Activated T-cell treated with anti-CD3 and anti-CD28 coated beads for 4 hours (primary cell): ENCODE results near the gene PTBP1.
"Not testable (repeated sequence)": the region's sequence is repeated elsewhere in the genome, so short reads cannot be mapped to it uniquely, and the experiment has no call there.

Experiments used
- DNase-seq: peaks from one replicate; pipeline ENCODE4 v3.0.0-alpha.2; 2020

The PTBP1 gene

DNA sequence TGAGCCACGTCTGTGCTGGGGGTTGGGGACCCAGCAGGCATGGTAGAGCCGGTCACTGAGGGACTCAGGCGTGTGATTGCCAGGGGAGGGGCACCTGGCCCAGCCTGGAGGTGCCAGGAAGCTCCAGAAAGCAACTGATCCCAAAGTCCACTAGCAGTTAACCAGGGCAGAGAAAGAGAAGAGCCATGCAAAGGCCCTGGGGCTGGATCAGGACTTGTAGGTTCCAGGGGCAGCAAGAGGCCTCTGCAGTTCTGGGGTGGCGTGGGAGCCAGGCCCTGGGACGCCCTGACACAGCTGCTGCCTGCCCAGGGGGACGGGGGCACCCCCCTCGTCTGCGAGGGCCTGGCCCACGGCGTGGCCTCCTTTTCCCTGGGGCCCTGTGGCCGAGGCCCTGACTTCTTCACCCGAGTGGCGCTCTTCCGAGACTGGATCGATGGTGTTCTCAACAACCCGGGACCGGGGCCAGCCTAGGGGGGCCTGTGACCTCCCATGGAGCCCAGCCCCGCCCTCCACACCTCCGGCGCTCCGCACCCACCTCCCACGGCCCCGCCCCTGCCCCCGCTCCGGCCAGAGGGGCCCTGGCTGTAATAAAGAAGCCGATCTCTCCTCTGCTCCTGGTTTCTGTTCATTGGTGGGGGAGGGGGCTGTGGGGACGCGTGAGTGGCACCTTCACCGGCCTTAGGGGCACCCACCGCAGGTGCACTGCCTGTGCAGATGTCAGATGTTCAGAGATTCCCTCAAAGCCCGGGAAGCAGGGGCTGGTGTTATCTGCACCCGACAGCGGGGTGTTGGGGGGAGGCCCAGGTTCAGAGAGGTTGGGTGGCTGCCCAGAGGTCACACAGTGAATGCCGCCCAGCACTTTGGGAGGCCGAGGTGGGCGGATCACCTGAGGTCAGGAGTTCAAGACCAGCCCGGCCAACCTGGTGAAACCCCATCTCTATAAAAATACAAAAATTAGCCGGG lies 34.4 kb downstream of the PTBP1 start:
- DNase-seq: no peak

DNA sequence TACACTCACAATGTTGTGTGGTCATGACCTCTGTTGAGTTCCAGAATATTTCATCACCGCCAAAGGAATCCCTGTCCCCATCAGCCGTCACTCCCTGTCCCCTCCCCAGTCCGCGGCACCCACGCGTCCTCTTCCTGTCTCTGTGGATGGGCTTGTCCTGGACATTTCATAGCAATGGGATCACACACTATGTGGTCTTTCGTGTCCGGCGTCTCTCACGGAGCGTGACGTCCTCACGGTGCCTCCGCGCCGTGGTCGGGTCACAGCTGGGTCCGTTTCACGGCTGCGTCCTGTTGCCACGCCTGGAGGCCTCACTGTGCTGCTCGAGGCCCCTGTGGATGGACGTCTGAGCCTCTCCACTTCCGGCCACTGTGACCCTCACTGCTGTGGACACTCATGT lies 37.0 kb downstream of the PTBP1 start:
- DNase-seq: no peak

DNA sequence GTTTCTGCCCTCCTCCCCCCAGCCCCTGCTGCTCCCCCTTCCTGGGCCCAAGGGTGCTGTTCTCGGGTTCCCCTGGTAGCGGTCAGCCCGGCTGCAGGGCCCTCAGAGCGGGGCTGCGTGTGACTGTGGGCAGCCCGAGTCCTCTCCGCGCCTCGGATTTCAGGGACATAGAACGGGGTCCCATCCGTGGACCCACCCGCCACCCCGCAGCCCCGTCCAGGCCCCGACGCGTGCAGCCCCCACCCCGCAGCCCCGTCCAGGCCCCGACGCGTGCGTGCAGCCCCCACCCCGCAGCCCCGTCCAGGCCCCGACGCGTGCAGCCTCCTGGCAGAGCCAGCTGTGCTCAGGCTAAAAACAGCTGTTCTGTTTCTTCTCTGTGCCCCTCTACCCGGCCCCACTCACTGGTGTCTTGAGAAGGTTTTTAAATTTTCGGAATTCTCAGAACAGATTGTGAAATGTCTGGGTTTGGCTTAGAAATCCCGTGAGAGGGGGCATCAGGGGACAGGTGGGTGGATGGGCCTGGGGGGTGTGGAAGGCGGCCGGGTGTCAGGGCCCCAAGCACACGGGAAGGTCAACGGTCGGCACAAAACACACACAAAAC lies 38.1 kb downstream of the PTBP1 start:
- no peak for DNase-seq

DNA sequence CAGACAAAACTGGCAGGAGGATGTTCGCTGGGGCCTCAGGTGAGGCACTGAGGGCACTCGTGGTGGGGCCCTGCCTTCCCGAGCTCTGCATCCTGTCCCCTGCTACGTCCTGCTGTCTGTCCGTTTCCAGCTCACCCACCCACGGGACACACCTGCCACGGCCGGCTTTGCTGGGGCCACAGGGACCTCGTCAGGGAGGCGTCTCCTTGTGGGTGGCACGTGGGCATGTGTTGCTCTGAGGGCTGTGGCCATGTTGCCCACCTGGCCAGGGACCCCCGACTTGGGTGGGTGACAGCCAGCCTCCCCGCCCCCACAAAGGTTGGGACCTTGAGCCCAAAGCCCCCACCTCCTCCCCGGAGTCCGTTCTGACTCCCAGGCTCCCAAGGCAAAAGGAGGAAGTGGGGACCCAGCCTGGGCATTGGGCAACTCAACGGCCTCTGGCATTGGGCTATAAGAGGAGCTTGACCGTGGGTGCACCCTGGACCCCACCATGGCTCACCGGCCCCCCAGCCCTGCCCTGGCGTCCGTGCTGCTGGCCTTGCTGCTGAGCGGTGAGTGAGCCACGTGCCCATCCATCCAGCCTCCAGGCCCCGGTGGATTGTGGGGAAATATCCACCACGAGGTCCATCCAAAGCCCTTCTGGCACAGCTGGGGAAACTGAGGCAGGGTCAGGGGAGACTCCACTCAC lies 43.4 kb downstream of the PTBP1 start, which contains the start of gene PRTN3:
Gene PRTN3 (plus strand): TSS at position 481 of the 688 bp plus-strand sequence. CDS start 10 bp downstream, at position 491.
- DNase-seq: no peak

DNA sequence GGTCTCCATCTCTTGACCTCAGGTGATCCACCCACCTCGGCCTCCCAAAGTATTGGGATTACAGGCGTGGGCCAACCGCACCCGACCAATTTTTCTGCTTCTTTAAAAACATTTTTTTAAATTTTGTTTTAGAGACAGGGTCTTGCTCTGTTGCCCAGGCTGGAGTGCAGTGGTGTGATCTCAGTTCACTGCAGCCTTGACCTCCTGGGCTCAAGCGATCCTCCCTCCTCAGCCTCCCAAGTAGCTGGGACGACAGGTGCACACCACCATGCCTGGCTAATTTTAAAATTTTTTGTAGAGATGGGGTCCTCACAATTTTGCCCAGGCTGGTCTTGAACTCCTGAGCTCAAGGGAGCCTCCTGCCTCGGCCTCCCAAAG lies 45.5 kb downstream of the PTBP1 start:
- not testable (repeated sequence) for DNase-seq

DNA sequence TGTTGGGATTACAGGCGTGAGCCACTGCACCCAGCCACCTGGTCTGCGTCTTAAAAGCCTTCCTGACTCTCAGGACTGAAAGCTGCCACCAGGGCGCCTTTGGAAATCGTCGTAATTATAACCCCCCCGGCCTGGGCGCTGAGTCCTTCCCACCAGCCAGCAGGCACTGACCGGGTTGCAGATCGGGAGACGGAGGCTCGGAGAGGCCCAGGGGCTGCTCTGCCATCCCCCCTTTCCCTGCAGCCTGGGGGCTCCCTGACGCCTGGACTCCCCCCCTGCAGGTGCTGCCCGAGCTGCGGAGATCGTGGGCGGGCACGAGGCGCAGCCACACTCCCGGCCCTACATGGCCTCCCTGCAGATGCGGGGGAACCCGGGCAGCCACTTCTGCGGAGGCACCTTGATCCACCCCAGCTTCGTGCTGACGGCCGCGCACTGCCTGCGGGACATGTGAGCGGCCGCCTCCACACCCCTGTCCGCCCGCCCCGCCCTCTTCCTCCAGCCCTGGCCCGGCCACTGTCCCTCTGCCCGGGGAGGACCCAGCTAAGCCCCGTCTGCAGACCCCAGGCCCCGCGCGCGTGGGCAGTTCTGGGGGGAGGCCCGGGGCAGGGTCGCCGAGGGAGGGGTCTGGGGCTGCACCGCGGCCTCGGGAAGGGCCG lies 46.1 kb downstream of the PTBP1 start:
- no peak for DNase-seq

DNA sequence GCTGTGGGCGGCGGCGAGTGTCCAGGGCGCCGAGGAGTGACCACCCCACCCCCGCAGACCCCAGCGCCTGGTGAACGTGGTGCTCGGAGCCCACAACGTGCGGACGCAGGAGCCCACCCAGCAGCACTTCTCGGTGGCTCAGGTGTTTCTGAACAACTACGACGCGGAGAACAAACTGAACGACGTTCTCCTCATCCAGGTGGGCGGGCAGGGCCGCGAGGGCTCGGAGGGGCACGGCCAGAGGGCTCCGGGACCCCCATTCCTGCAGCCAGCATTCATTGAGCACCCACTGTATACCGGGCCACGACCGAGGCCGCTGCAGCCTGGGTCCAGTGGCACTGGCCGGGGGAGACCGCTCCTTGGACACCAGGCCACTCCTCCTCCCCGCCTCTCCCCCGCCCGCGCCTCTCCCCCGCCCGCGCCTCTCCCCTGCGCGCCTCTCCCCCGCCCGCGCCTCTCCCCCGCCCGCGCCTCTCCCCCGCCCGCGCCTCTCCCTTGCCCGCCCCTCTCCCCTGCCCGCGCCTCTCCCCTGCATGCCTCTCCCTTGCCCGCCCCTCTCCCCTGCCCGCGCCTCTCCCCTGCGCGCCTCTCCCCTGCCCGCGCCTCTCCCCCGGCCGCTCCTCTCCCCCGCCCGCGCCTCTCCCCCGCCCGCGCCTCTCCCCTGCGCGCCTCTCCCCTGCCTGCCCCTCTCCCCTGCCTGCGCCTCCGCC lies 46.7 kb downstream of the PTBP1 start:
- no peak for DNase-seq

DNA sequence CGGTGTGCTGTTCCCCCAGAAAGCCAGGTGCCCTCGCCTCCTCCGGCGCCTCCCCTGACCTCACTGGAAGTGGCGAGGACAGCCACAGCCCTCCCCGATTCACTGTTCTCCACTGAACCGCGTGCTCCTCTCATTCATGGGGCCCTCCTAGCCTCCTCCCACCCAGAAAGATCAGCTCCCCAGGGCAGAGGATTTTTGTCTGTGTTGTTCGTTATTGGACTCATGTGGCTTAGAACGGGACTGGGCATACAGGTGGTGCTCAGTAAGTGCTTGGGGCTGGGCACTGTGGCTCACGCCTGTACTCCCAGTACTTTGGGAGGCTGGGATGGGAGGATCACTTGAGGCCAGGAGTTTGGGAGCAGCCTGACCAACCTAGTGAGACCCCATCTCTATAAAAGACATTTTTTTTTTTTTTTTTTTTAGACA lies 47.3 kb downstream of the PTBP1 start:
- no peak for DNase-seq

DNA sequence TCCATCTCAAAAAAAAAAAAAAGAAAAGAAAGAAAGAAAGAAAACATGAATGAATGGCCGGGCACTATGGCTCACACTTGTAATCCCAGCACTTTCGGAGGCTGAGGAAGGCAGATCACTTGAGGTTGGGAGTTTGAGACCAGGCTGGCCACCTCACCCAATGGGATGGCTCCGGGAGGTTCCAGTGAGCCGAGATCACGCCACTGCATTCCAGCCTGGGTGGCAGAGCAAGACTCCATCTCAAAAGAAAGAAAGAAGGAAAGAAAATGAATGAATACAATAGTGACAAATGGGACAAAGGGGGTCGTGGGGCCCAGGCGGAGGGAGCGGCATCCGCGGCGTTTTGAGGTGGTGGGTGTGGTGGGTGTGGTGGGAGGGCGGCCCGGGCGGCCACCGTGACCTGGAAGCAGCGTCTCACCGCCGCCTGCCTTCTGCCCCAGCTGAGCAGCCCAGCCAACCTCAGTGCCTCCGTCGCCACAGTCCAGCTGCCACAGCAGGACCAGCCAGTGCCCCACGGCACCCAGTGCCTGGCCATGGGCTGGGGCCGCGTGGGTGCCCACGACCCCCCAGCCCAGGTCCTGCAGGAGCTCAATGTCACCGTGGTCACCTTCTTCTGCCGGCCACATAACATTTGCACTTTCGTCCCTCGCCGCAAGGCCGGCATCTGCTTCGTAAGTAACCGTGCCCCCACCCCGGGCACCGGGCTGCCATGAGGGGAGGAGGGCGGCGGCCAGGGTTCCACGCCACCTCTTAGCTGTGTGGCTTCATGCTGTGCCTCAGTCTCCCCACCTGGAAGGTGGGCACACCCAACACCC lies 48.7 kb downstream of the PTBP1 start:
- DNase-seq: no peak

DNA sequence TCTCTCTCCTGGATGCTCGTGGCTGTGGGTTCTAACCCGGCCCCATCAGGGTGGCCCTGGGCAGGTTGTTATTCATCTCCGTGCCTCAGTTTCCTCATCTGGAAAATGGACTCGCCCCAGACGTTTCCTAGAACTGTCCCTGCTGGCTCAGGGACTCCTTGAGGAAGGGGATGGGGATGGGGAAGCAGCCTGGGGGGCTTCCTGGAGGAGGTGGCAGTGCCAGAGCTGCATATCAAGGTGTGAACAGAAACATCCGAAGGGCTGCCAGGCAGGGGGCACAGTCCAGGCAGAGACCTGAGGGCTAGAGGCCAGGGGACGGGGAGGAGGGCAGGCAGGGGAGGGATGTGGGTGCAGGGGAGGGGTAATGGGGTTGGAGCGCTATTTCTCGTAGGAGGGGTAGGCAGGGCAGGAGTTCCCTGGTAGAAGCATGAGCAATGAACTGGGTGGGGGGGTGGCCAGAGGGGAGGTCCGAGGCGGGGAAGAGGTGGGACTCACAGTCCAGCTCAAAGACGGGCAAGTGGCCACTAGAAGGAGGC lies 51.2 kb downstream of the PTBP1 start:
- DNase-seq: no peak

DNA sequence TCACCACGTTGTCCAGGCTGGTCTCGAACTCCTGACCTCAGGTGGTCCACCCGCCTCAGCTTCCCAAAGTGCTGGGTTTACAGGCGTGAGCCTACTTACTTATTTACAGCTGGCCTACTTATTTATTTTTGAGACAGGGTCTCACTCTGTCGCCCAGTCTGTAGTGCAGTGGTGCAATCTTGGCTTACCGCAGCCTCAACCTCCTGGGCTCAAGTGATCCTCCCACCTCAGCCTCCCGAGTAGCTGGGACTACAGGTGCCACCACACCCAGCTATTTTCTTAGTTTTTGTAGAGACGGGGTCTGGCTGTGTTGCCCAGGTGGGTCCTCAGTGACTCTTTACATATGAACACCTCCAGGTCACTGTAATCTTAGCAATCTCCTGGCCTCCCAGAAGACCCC lies 51.9 kb downstream of the PTBP1 start:
- DNase-seq: not testable (repeated sequence)

DNA sequence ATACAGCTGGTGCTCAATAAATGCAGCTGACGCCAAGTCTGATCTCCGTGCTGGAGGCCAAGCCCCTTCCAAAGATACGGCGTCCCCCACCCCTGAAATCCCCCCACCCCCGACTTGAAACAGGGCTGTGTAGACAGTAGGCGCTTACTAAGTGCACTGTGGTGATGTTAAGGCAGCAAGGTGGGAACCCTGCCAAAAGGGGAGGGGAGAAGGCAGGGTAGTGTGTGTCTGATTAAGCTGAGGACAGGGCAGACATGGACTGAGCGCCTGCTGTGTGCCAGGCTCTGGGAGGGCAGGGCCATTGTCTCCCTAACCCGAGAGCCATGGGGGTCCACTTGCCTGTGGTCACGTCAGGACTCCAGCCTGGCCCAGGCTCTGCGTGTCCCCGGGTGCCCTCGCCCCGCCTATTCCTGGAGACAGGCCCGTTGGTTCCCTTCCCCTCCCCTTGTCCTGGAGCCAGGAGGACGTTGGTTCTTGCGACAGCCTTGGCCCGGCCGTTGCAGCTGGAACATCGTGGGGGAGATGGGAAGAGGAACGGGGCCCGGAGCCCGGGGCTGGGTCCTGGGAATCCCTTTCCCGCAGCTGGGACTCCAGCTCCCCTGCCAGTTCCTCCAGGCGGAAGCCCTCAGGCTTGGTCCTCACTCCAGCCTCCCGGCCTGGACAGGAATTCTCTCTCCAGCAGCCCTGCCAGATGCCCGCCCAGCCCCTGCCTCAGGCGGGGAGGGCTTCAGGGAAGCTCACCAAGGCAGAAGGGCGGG lies 53.1 kb downstream of the PTBP1 start:
- DNase-seq: no peak

DNA sequence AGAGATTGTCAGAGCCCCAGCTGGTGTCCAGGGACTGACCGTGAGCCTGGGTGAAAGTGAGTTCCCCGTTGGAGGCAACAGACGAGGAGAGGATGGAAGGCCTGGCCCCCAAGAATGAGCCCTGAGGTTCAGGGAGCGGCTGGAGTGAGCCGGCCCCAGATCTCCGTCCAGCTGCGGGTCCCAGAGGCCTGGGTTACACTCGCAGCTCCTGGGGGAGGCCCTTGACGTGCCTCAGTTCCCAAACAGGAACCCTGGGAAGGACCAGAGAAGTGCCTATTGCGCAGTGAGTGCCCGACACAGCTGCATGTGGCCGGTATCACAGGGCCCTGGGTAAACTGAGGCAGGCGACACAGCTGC lies 53.7 kb downstream of the PTBP1 start:
- no peak for DNase-seq

DNA sequence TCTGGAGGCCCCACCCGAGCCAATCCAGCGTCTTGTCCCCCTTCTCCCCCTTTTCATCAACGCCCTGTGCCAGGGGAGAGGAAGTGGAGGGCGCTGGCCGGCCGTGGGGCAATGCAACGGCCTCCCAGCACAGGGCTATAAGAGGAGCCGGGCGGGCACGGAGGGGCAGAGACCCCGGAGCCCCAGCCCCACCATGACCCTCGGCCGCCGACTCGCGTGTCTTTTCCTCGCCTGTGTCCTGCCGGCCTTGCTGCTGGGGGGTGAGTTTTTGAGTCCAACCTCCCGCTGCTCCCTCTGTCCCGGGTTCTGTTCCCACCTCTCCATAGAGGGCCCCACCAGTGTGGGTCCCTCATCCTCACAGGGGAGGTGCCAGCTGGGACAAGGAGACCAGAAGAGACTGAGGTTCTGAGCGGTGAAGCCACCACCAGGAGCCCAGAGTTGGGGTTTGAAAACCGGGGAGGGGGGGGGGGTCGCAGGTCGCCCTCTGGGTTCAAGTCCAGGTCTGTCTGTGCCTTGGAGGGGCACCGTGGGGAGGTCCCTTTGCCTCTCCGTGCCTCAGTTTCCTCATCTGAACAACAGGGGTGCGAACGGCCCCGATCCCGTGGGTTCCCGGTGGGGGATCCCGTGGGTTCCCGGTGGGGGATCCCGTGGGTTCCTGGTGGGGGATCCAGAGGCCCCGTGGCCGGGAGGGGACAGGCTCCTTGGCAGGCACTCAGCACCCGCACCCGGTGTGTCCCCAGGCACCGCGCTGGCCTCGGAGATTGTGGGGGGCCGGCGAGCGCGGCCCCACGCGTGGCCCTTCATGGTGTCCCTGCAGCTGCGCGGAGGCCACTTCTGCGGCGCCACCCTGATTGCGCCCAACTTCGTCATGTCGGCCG lies 55.1 kb downstream of the PTBP1 start, which contains the start of gene ELANE:
Gene ELANE (plus strand): TSS at position 168 of the 878 bp plus-strand sequence. CDS start 26 bp downstream, at position 194.
- DNase-seq: no peak

DNA sequence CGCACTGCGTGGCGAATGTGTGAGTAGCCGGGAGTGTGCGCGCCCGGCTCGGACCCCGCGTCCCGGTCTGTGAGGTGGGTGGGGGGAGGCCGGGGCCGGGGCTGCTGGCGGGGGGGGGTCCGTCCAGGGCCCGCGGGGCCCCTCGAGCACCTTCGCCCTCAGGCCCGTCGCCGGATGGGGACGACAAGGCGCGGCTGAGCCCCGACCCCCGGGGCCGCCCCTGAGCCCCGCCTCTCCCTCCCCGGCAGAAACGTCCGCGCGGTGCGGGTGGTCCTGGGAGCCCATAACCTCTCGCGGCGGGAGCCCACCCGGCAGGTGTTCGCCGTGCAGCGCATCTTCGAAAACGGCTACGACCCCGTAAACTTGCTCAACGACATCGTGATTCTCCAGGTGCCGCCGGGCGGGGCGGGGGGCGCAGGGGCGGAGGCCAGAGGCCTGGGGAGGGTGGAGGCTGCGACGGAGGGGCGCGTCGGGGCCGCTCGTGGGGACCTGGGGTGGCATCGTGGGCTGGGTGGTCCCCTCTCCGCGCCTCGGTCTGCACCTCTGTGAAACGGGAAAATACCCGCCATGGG lies 55.8 kb downstream of the PTBP1 start:
- no peak for DNase-seq

DNA sequence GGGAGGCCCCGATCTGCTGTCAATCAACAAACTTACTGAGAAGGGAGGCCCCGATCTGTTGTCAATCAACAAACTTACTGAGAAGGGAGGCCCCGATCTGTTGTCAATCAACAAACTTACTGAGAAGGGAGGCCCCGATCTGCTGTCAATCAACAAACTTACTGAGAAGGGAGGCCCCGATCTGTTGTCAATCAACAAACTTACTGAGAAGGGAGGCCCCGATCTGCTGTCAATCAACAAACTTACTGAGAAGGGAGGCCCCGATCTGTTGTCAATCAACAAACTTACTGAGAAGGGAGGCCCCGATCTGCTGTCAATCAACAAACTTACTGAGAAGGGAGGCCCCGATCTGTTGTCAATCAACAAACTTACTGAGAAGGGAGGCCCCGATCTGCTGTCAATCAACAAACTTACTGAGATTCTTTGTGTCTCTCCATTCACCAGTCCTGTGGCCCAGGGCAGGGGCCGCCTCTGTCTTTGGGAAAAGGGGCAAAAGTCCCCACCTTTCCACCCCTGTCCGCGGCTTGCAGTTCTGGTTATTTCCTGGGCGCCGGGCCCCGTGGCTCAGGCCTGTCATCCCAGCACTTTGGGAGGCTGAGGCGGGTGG lies 56.5 kb downstream of the PTBP1 start:
- DNase-seq: not testable (repeated sequence)

DNA sequence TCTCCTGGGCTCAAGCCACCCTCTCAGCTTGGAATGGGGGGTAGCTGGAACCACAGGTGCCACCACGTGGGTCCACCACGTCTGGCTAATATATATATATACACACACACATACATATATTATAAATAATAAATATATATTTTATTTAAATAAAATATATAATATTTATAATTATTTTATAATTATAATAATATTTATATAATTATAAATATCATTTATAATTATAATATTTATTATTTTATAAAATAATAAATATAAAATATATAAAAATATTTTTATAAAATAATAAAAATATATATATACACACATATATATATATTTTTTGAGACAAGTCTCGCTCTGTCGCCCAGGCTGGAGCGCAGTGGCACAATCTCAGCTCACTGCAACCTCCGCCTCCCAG lies 57.3 kb downstream of the PTBP1 start:
- DNase-seq: no peak

DNA sequence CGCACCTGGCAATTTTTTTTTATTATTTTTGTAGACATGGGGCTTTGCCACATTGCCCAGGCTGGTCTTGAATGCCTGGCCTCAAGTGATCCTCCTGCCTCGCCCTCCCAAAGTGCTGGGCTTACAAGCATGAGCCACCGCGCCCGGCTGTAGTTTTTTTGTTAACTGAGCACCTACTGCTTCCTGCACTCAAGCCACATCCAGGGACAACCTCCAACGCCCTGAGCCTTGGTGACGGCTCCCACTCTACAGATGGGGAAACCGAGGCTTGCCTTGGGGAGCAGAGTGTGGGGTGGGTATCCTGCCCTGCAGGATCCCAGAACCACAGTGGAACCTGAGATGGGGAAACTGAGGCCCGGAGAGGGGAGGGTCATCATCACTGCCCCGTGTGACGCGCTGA lies 57.9 kb downstream of the PTBP1 start:
- DNase-seq: no peak
